Fibroblast of lung (primary cell): ENCODE measurements around the gene SYNE1.

Source experiments
- EZH2 ChIP-seq: IDR thresholded peaks from 2 replicates; pipeline ENCODE4 v1.5.1; 2012; ENCODE audit warnings: low read length, control low read depth, mild to moderate bottlenecking; ENCODE audit errors: missing control alignments
- TF ChIP-seq, protein P1 (sequence below), 2 donors: IDR thresholded peaks in 1 of 2; conservative IDR thresholded peaks in 1 of 2; 1 replicate in 1 of 2; 2 replicates in 1 of 2; pipeline ENCODE4 v1.5.1; 2011 to 2012; ENCODE audit warnings: low read length in 2 of 2, control low read depth in 1 of 2, inconsistent platforms in 1 of 2, low read depth in 1 of 2, mild to moderate bottlenecking in 1 of 2

DNA sequence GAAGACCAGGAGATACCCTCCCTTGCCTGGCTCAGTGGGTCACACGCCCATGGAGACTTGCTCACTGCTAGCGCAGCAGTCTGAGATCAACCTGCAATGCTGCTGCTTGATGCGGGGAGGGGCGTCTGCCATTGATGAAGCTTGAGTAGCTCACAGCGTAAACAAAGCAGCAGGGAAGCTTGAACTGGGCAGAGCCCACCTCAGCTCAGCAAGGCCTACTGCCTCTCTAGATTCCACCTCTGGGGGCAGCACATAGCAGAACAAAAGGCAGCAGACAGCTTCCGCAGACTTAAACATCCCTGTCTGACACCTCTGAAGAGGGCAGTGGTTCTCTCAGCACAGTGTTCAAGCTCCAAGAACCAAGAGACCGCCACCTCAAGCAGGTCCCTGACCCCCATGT lies 558.4 kb downstream of the SYNE1 start:
- TF ChIP-seq, protein P1, sequence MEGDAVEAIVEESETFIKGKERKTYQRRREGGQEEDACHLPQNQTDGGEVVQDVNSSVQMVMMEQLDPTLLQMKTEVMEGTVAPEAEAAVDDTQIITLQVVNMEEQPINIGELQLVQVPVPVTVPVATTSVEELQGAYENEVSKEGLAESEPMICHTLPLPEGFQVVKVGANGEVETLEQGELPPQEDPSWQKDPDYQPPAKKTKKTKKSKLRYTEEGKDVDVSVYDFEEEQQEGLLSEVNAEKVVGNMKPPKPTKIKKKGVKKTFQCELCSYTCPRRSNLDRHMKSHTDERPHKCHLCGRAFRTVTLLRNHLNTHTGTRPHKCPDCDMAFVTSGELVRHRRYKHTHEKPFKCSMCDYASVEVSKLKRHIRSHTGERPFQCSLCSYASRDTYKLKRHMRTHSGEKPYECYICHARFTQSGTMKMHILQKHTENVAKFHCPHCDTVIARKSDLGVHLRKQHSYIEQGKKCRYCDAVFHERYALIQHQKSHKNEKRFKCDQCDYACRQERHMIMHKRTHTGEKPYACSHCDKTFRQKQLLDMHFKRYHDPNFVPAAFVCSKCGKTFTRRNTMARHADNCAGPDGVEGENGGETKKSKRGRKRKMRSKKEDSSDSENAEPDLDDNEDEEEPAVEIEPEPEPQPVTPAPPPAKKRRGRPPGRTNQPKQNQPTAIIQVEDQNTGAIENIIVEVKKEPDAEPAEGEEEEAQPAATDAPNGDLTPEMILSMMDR (conservative IDR thresholded peaks at IDR 0.05 in 1 of 2, IDR thresholded peaks at IDR 0.05 in 1 of 2; ENCODE audit: low read depth in 1 of 2, low read length in 2 of 2), result no peak
- TF ChIP-seq EZH2, result no peak
